ENCODE results near the gene ALDH9A1.

DNA sequence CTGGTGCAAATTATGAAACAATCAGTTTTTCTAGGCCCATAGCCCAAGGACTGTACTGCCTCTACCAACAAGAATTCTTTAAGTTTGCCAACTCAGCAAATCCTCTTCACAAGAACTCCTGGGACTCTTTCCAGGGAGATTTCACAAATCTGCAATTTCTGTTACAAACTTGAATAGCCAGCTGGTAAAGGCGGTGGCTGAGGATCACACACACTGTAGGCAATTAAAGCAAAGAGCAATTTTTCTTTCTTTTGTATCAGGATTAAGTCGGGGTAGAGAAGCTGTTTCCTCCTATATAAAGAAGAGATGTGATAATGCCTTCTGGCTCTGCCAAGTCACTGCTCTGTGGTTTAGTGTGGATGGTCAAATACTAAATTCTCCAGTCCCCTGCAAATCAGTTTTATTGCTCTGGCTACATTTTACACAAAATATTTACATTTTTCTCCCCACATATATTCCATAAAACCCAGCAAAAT, 1.7 kb downstream of the ALDH9A1 start:
- TF ChIP-seq, protein P1, sequence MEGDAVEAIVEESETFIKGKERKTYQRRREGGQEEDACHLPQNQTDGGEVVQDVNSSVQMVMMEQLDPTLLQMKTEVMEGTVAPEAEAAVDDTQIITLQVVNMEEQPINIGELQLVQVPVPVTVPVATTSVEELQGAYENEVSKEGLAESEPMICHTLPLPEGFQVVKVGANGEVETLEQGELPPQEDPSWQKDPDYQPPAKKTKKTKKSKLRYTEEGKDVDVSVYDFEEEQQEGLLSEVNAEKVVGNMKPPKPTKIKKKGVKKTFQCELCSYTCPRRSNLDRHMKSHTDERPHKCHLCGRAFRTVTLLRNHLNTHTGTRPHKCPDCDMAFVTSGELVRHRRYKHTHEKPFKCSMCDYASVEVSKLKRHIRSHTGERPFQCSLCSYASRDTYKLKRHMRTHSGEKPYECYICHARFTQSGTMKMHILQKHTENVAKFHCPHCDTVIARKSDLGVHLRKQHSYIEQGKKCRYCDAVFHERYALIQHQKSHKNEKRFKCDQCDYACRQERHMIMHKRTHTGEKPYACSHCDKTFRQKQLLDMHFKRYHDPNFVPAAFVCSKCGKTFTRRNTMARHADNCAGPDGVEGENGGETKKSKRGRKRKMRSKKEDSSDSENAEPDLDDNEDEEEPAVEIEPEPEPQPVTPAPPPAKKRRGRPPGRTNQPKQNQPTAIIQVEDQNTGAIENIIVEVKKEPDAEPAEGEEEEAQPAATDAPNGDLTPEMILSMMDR (IDR thresholded peaks at IDR 0.05): no peak
- no peak for TF ChIP-seq POLR2A (IDR thresholded peaks at IDR 0.05)
